CD4-positive, alpha-beta T cell treated with Interleukin-4 for 4 hours (primary cell): ENCODE measurements around the gene C1orf35.
"Not testable (repeated sequence)": the region's sequence is repeated elsewhere in the genome, so short reads cannot be mapped to it uniquely, and the experiment has no call there.

Experiments
- DNase-seq: peaks from one replicate; pipeline ENCODE4 v3.0.0-alpha.2; 2020

Gene C1orf35

GRCh38 chr1:228142155-228142691, 39.1 kb upstream of the C1orf35 start:
- no peak for DNase-seq

DNA sequence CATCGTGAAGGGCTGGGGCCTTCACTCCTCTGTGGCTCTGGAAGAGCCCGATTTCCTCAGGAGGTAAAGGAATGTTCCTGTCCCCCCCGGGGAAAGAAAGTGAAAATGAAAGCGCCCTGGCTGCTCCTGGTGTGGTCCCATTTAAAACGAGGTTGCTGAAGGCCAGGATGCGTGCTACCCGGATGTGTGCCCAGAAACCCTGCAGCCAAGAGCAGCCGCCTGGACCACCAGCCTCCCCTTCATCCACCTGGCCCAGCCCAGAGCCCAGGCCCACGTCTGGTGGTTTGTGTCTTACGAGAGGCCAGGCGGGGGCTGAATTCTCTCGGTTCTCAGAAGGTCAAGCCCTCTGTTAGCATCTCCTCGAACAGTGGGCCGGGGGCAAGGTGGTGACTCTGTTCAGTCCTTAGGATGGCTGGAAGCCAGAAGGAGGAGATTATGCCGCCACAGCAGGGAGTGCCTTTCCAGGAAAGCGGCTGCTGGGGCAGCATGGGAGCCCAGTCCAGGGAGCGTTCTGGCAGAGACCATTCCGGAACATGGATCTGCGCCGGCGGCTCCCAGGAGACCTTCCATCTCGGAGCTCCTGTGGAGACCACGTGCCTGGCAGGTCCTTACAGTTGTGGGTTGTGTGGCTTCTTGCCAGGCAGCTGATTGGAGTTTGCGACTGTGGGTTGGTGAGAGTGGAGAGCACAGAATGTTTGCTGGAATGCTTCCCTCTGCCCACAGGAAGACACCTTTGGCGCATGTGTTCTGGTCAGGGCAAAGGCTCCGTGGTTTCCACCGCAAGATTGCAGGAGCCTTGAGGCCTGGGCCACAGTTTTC, 38.3 kb upstream of the C1orf35 start:
- peak; percentile 39 for DNase-seq

DNA sequence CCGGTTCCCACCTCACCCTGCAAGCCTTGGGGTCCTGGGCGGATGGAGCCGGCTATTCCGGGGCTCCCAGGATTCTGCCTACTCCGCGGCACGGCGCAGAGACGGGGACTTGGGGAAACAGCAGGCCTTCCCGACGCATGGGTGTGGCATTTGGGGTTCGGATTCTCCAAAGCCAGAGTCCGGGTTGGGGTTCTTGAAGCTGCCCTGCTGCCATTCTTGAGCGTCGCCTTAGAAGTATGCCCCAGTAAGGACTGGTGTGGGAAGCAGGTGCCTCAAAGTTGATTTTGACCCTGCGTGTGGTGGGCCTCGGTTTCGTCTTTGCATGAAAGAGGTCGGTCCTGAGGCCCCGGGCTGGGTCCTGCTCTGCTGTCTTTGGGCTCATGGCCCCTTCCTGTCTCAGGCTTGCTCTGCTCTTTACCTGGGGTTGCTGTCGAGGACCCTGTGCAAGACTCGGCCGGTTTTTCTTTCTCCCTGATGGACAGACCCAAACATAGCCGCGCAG, 37.6 kb upstream of the C1orf35 start:
- peak; percentile 10 for DNase-seq

DNA sequence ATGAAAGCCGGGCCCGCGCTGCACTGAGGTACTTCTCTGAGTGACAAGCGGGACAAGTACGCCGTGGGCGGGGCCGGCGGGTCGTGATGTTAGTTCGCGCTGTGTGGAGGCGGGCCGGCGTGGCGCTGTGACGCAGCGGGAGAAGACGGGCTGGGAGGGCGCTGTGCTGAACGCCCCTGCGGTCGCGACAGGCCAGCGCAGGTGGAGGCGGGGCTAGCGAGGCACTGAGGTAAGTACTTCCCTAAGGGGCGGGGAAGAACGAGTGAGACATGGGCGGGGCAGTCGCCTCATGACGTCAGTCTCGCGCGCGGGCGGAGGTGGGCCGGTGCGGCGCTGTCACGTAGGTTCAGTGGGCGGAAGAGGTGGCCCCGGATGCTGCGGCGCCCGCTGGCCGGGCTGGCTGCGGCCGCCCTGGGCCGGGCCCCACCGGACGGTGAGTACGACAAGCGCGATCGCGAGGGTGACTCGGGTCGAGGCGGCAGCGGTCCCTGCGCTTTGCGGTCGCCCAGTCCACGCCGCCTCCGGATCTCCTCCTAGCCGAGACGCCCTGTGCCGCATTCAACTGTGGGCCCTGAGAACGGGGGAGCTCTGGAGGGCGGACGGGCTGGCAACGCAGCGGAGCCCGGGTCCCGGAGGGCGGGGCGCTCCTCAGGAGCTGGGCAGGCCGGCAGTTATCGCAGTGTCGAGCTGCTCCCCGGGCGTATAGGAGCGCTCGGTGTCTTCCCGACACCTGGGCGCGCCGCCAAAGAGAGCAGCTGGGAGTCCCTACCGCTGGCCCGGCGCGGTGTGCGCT, 37.0 kb upstream of the C1orf35 start, which contains the start of gene GUK1:
TSS of gene GUK1 (plus strand) at position 349 of the 793 bp plus-strand sequence. CDS start at position 373, 24 bp downstream.
- DNase-seq: peak; percentile 100

GRCh38 chr1:228139406-228139930, 36.3 kb upstream of the C1orf35 start:
- DNase-seq: no peak

DNA sequence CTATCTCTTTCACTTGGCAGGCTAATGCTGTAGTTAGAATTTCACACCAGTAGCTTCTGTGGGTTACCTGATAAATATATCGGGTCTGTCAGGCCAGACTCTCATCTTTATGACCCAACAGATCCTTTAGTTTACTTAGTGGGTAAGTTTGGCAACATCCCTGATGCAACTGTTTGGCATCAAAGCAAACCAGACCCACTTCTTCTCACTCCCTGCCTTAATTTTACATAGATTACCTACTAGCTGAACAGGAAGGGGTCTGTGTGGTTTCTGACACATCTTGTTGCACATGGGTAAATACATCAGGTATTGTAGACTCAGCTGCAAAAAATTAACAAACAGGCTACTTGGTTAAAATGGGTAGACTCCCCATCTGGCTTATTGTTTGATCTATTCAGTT, 33.8 kb upstream of the C1orf35 start:
- DNase-seq: peak; percentile 13

DNA sequence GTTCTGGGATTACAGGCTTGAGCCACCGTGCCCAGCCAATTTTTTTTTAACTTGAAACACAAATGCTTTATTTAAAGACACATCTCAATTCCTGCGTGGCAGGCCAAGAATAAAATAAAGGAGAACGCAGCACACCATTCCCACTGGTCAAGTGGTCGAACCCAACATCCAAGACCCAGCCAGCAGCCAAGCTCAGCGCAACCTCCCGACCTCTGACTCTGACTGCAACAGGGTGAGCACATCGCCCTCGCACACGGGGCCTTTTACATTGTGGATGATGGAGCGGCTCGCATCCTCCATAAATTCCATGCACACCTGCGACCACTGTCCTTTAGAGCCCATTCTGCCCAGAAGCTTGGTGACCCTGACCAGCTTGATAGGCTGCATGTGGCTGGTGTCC, 31.5 kb upstream of the C1orf35 start:
- no peak for DNase-seq

DNA sequence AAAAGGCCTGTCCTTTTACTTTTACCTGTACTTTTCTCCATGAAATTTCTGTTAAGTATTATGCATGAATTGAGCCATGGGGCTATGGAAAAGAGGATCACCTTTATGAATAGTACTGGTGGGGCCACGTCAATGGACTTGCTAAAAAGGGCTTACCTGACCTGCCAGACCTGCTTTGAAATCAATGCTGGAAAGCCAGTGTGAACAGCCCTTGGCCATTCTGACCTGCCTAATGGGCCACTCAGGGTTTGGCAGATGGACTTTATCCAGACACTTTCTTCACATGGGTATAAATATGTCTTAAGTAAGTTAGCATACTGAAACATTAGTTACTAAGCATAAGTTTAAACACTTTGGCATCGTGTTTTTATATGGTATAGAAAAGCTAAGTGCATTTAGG, 28.6 kb upstream of the C1orf35 start:
- no peak for DNase-seq

GRCh38 chr1:228125185-228125584, 22.1 kb upstream of the C1orf35 start:
- no peak for DNase-seq

GRCh38 chr1:228123505-228123904, 20.4 kb upstream of the C1orf35 start:
- DNase-seq: no peak

- no peak for DNase-seq
Observed at GRCh38 chr1:228122921-228123441, 19.9 kb upstream of the C1orf35 start.

GRCh38 chr1:228120857-228121489, 17.8 kb upstream of the C1orf35 start:
- no peak for DNase-seq

- no peak for DNase-seq
Observed at GRCh38 chr1:228120351-228120750, 17.2 kb upstream of the C1orf35 start.

GRCh38 chr1:228118040-228118439, 14.9 kb upstream of the C1orf35 start:
- DNase-seq: no peak

- DNase-seq: no peak
Observed at GRCh38 chr1:228117335-228117734, 14.2 kb upstream of the C1orf35 start.

GRCh38 chr1:228114827-228115226, 11.7 kb upstream of the C1orf35 start:
- no peak for DNase-seq

DNA sequence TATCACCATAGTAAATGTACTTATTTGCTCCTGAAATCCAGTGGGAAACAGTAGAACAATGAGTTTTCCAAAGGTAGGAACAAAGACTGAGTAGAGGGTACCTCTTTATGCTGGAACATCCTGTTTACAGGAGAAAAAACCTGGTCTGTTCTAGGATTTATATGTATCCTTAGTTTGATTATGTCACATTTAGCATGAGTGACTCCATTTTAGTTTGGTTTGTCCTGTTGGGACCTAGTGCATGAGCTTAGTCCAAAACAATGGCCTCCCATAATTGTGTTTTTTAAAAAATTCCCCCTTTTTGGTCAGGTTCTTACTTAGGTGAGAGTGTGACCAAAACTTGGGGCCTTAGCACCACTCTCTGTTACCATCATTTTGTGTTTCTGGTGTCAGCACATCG, 9.5 kb upstream of the C1orf35 start:
- no peak for DNase-seq

GRCh38 chr1:228112167-228112566, 9.0 kb upstream of the C1orf35 start:
- DNase-seq: no peak

DNA sequence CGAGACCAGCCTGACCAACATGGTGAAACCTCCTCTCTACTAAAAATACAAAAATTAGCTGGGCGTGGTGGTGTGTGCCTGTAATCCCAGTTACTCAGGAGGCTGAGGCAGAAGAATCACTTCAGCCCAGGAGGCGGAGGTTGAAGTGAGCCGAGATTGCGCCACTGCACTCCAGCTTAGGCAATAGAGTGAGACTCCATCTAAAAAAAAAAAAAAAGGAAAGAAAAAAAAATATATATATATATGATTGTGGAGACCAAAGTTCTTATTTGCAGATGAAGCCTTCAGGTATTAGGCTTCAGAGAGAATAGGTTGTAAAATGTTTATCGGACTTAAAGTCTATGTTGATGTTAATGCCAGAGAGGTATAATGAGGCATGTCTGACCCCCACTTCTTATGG, 8.2 kb upstream of the C1orf35 start:
- DNase-seq: not testable (repeated sequence)

GRCh38 chr1:228110556-228110955, 7.4 kb upstream of the C1orf35 start:
- DNase-seq: no peak

GRCh38 chr1:228109962-228110488, 6.9 kb upstream of the C1orf35 start:
- DNase-seq: no peak
